Measurements from ENCODE around the gene KCNH4. TPM values are rescaled to one million over a fixed set of nuclear protein-coding genes. Genes with fewer than 3 reads are reported as not detected.

KCNH4 gene
- total RNA-seq, 3 donors from 2014 or later = 2.2 to 2.6 (median 2.6) TPM

Other genes starting within 250 kb of the KCNH4 start
- 10 to 100 TPM; 70.0 to 80.0 (median 78.3) TPM for gene CNP, start 214.3 kb downstream of the KCNH4 start, total RNA-seq
- gene DNAJC7, start 163.7 kb downstream of the KCNH4 start, total RNA-seq = 100 to 1,000 TPM; 144 to 154 (median 147) TPM
- 10 to 100 TPM; 33.4 to 35.8 (median 34.2) TPM for gene NKIRAS2, start 161.1 kb downstream of the KCNH4 start, total RNA-seq
- gene C17orf113, start 130.5 kb downstream of the KCNH4 start, total RNA-seq = under 1 TPM in 2 of 3 donors, not detected in 1; 0.08 to 0.13 TPM
- under 1 TPM in 2 of 3 donors, not detected in 1; 0.29 to 0.43 TPM for gene ZNF385C, start 82.7 kb downstream of the KCNH4 start, total RNA-seq
- 1 to 10 TPM; 2.0 to 8.4 (median 6.9) TPM for gene DHX58, start 68.4 kb downstream of the KCNH4 start, total RNA-seq
- 10 to 100 TPM; 70.1 to 92.5 (median 82.4) TPM for gene KAT2A, start 59.8 kb downstream of the KCNH4 start, total RNA-seq
- under 1 TPM in 1 of 3 donors, not detected in 2; 0.10 TPM for gene HSPB9, start 58.3 kb downstream of the KCNH4 start, total RNA-seq
- gene RAB5C, start 26.2 kb downstream of the KCNH4 start, total RNA-seq = 10 to 100 TPM; 76.5 to 81.0 (median 79.1) TPM
- not detected for gene HCRT, start 4.3 kb upstream of the KCNH4 start, total RNA-seq
- 10 to 100 TPM; 24.0 to 24.9 (median 24.7) TPM for gene GHDC, start 13.4 kb upstream of the KCNH4 start, total RNA-seq
- gene STAT5B, start 95.2 kb upstream of the KCNH4 start, total RNA-seq = 10 to 100 TPM; 62.9 to 86.7 (median 71.9) TPM
- 100 to 1,000 TPM; 193 to 264 (median 220) TPM for gene STAT5A, start 107.4 kb upstream of the KCNH4 start, total RNA-seq
- gene STAT3, start 207.3 kb upstream of the KCNH4 start, total RNA-seq = 100 to 1,000 TPM; 172 to 175 (median 173) TPM
- gene CAVIN1, start 242.1 kb upstream of the KCNH4 start, total RNA-seq = 1 to 10 TPM in 1 of 3 donors, under 1 TPM in 2; 0.76 to 1.1 (median 0.92) TPM